Caco-2 (cell line): ENCODE results near the gene KCNH2. TPM values are rescaled to one million over a fixed set of nuclear protein-coding genes. Genes with fewer than 3 reads are reported as not detected.
A peak's percentile ranks its signal among the peaks of the same experiment; 100 is the strongest.

Experiments
- BruUV-seq: library from RNA; stranded (reverse); fragments of 400-500 nt; replicated peaks from 2 replicates; lab custom pipeline; 2021; lab: Mats Ljungman, UMichigan
- CTCF ChIA-PET: fragments of 300-600 bp; sonication (Branson Sonifier 250); formaldehyde crosslinking; loops from one replicate; lab custom pipeline; 2022; ENCODE audit warnings: antibody characterized with exemption; lab: Charles Lee
- POLR2A ChIA-PET: fragments of 300-600 bp; sonication (Branson Sonifier 250); formaldehyde crosslinking; loops from one replicate; lab custom pipeline; 2022; ENCODE audit warnings: antibody characterized with exemption; lab: Charles Lee
- DNase-seq, 2 experiments: peaks; one replicate each; pipeline versions ENCODE4 v3.0.0 to v3.0.0-alpha.2; 2020 to 2022
- H3K27me3 ChIP-seq: replicated peaks from 2 replicates; pipeline ENCODE4 v1.6.0; 2011; ENCODE audit warnings: low read length; ENCODE audit not compliant: control insufficient read depth, insufficient read depth
- H3K36me3 ChIP-seq: 2 replicates; pipeline ENCODE4 v1.5.1; 2011; ENCODE audit warnings: low read length; ENCODE audit not compliant: control insufficient read depth, insufficient read depth
- H3K4me1 ChIP-seq: fragments of 250-450 bp; sonication (Bioruptor Pico); 2 replicates; pipeline ENCODE4 v1.5.1; 2020; ENCODE audit warnings: mild to moderate bottlenecking
- H3K4me3 ChIP-seq: 2 replicates; pipeline ENCODE4 v1.5.1; 2011; ENCODE audit warnings: low read depth, mild to moderate bottlenecking, control low read depth, low read length
- H3K9me3 ChIP-seq: fragments of 250-450 bp; sonication (Bioruptor Pico); 2 replicates; pipeline ENCODE4 v1.5.1; 2020; ENCODE audit warnings: mild to moderate bottlenecking, moderate library complexity
- H3K27ac Mint-ChIP-seq: one replicate; pipeline ENCODE4 v1.8.0; 2022; ENCODE audit warnings: mixed read lengths; ENCODE audit not compliant: unreplicated experiment
- H3K27me3 Mint-ChIP-seq: one replicate; pipeline ENCODE4 v1.8.0; 2022; ENCODE audit warnings: mixed read lengths; ENCODE audit not compliant: insufficient read depth, unreplicated experiment
- H3K36me3 Mint-ChIP-seq: one replicate; pipeline ENCODE4 v1.8.0; 2022; ENCODE audit warnings: mild to moderate bottlenecking, mixed read lengths; ENCODE audit not compliant: insufficient read depth, unreplicated experiment
- H3K4me1 Mint-ChIP-seq: one replicate; pipeline ENCODE4 v1.8.0; 2022; ENCODE audit warnings: low read depth, mixed read lengths; ENCODE audit not compliant: unreplicated experiment
- H3K4me3 Mint-ChIP-seq: one replicate; pipeline ENCODE4 v1.8.0; 2022; ENCODE audit warnings: mild to moderate bottlenecking, moderate library complexity, mixed read lengths; ENCODE audit not compliant: unreplicated experiment
- H3K9me3 Mint-ChIP-seq: one replicate; pipeline ENCODE4 v1.8.0; 2022; ENCODE audit warnings: mixed read lengths; ENCODE audit not compliant: unreplicated experiment
- CTCF ChIP-seq, 2 experiments: fragments of 200-600 bp in 1 of 2; IDR thresholded peaks; 1 replicate in 1 of 2; 2 replicates in 1 of 2; pipeline versions ENCODE4 v1.5.1 to v1.8.0; 2011 to 2022; ENCODE audit warnings: antibody characterized with exemption in 1 of 2, control low read depth in 1 of 2, inconsistent platforms in 1 of 2, low read depth in 1 of 2, low read length in 1 of 2, mild to moderate bottlenecking in 1 of 2, moderate library complexity in 1 of 2; ENCODE audit not compliant: insufficient read depth in 1 of 2, severe bottlenecking in 1 of 2, unreplicated experiment in 1 of 2
- intact Hi-C: fragments of 100-400 bp; cut with micrococcal nuclease; formaldehyde crosslinking; loops from one replicate; pipeline ENCODE4 v1.10.0; 2022; ENCODE audit not compliant: unreplicated experiment
- total RNA-seq: library from RNA; stranded (reverse); gene quantifications from 2 replicates; pipeline ENCODE4 v1.2.3, GENCODE V29; 2022

KCNH2 gene
- total RNA-seq, 1 experiment from 2014 or later, result 0.66 TPM

DNA sequence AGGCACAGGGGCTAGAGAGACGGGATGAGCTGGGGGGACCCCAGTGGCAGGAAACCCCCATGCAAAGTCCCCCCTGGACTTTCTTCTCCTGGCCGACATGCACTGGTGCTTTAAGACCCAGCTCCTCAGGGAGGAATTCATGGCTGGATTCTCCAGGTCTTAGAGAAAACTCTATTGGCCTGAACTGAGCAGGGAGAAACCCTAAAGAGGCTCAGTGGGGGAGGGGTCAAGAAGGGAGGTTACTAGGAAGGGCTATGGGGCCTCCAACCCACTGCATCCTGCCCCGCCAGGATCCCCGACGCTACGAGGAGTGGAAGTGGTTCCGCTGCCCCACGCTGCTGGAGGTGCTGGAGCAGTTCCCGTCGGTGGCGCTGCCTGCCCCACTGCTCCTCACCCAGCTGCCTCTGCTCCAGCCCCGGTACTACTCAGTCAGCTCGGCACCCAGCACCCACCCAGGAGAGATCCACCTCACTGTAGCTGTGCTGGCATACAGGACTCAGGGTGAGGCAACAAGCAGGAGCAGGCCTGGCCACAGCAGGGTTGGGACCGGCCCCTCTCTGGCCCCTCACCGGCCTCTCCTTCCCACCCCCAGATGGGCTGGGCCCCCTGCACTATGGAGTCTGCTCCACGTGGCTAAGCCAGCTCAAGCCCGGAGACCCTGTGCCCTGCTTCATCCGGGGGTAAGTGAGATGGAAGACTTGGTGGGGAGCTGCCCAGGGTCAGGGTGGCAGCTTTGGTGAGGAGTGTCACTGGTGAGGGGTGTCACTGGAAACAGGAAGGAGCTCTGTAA, 32.4 kb upstream of the KCNH2 start:
- Histone ChIP-seq H3K4me3 (no peak overlapping the region), H3K27me3 (no peaks in the 10 kb centered on the region), H3K9me3 (no peaks in the 10 kb centered on the region), H3K36me3 (no peaks in the 10 kb centered on the region), H3K4me1 (peaks cover 23% of the 10 kb centered on the region)
- CTCF ChIA-PET, result interaction anchor here (1.3 to 1.6 kb wide), 2 partner anchors 8 to 24 kb away, joined by 3 to 7 read pairs; no protein-coding TSS in a partner anchor
- Mint-ChIP-seq H3K27ac (peak overlapping the region; percentile 67), H3K4me1 (peaks cover 10% of the 10 kb centered on the region), H3K9me3 (no peaks in the 10 kb centered on the region), H3K4me3 (no peak overlapping the region), H3K27me3 (no peaks in the 10 kb centered on the region), H3K36me3 (no peaks in the 10 kb centered on the region)
- no TSS peak for BruUV-seq
- POLR2A ChIA-PET, result no interaction called here
- no peak for DNase-seq
- intact Hi-C loops, result loop anchor here (5.0 kb wide), 1 partner anchor 102 kb away; no protein-coding TSS in a partner anchor
- TF ChIP-seq CTCF (IDR thresholded peaks at IDR 0.05; ENCODE audit: insufficient read depth in 1 of 2, low read depth in 1 of 2, low read length in 1 of 2, severe bottlenecking in 1 of 2, unreplicated experiment in 1 of 2), result no peak

GRCh38 chr7:151010037-151010306, 31.9 kb upstream of the KCNH2 start:
- H3K4me1 Mint-ChIP-seq, result peaks cover 10% of the 10 kb centered on the region
- BruUV-seq, result no TSS peak
- H3K9me3 Mint-ChIP-seq, result no peaks in the 10 kb centered on the region
- DNase-seq, result no peak
- no peaks in the 10 kb centered on the region for H3K27me3 Mint-ChIP-seq
- Histone ChIP-seq H3K4me1 (peaks cover 23% of the 10 kb centered on the region), H3K9me3 (no peaks in the 10 kb centered on the region), H3K27me3 (no peaks in the 10 kb centered on the region), H3K36me3 (no peaks in the 10 kb centered on the region), H3K4me3 (no peak overlapping the region)
- H3K4me3 Mint-ChIP-seq, result no peak overlapping the region
- no peak for TF ChIP-seq CTCF (IDR thresholded peaks at IDR 0.05; ENCODE audit: insufficient read depth in 1 of 2, low read depth in 1 of 2, low read length in 1 of 2, severe bottlenecking in 1 of 2, unreplicated experiment in 1 of 2)
- H3K36me3 Mint-ChIP-seq, result no peaks in the 10 kb centered on the region
- intact Hi-C loops, result loop anchor here (5.0 kb wide), 1 partner anchor 102 kb away; no protein-coding TSS in a partner anchor
- CTCF ChIA-PET, result interaction anchor here (0.6 to 1.6 kb wide), 5 partner anchors 8 to 109 kb away, joined by 3 to 7 read pairs (median 5); no protein-coding TSS in a partner anchor
- POLR2A ChIA-PET, result no interaction called here
- H3K27ac Mint-ChIP-seq, result no peak overlapping the region

GRCh38 chr7:151009327-151010036, 31.4 kb upstream of the KCNH2 start:
- H3K4me3 Mint-ChIP-seq, result no peak overlapping the region
- H3K27me3 ChIP-seq, result no peaks in the 10 kb centered on the region
- CTCF ChIA-PET, result interaction anchor here (0.6 to 1.6 kb wide), 5 partner anchors 9 to 110 kb away, joined by 3 to 7 read pairs (median 5); no protein-coding TSS in a partner anchor
- peaks cover 10% of the 10 kb centered on the region for H3K4me1 Mint-ChIP-seq
- no peak for DNase-seq
- peaks cover 1% of the 10 kb centered on the region for H3K27me3 Mint-ChIP-seq
- no TSS peak for BruUV-seq
- no peaks in the 10 kb centered on the region for H3K9me3 ChIP-seq
- H3K4me1 ChIP-seq, result peaks cover 23% of the 10 kb centered on the region
- POLR2A ChIA-PET, result no interaction called here
- no peak overlapping the region for H3K27ac Mint-ChIP-seq
- no peak overlapping the region for H3K4me3 ChIP-seq
- TF ChIP-seq CTCF (IDR thresholded peaks at IDR 0.05; ENCODE audit: insufficient read depth in 1 of 2, low read depth in 1 of 2, low read length in 1 of 2, severe bottlenecking in 1 of 2, unreplicated experiment in 1 of 2), result no peak
- intact Hi-C loops, result loop anchor here (2.0 to 5.0 kb wide), 2 partner anchors 47 to 103 kb away; no protein-coding TSS in a partner anchor
- H3K9me3 Mint-ChIP-seq, result no peaks in the 10 kb centered on the region
- no peaks in the 10 kb centered on the region for H3K36me3 Mint-ChIP-seq
- H3K36me3 ChIP-seq, result no peaks in the 10 kb centered on the region
